Upper lobe of left lung (tissue), 4 donors: Measurements from ENCODE around the gene L3MBTL3.

Source experiments
- POLR2A ChIP-seq, 4 donors: fragments of 450-650 bp; IDR thresholded peaks; one replicate each; pipeline ENCODE4 v1.5.1; 2016 to 2017; ENCODE audit warnings: antibody characterized with exemption in 4 of 4, mild to moderate bottlenecking in 2 of 4
- POLR2AphosphoS5 ChIP-seq, 2 donors: sonication (generic); formaldehyde crosslinking; IDR thresholded peaks; one replicate each; pipeline ENCODE4 v1.5.1; 2017; ENCODE audit warnings: antibody characterized with exemption in 2 of 2
- TF ChIP-seq, protein P1 (sequence below), 6 experiments: fragments of 450-650 bp in 4 of 6; fragments of 200-600 bp in 2 of 6; sonication (generic) in 2 of 6; IDR thresholded peaks; one replicate each; pipeline ENCODE4 v1.5.1; 2016 to 2019; ENCODE audit warnings: antibody characterized with exemption in 6 of 6

DNA sequence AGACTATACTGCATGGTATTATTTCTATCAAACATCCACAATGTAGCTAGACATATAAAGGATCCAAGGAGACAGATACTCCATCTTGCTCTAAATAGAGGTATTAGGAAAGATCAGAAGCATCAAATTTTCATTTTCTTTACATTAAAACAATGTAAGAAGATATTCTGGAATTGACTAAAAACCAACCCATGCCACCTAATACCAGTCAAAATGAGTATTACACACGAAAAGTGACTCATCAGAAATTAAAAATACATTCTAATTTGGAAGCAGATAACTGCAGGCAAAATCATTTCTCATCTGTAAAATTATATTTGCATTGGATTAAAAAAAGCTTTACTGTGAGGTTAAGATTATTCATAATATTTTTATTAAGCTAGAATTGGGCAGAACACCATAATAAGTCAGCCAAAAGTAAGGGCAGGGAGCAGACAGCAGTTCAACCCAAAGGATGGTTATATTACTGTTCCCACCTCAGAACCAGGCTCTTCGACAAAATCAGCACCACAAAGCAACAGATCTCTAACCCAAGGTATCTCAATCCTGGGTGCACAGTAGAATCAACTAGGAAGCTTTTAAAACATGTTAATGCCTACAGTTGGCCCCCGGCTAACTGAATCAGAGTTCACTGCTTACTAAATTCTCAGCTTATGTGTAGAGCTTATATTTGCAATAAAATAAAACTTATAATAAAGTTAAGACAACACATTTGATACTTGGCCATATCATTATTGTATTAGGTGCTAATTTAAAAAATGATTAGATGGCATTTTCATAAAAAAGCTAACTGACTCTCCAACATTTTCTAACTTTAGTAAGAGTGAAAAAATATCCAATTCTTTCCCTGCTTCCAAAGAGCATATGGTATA lies 169.2 kb downstream of the L3MBTL3 start:
- TF ChIP-seq POLR2AphosphoS5 (IDR thresholded peaks at IDR 0.05) (no peak), POLR2A (IDR thresholded peaks at IDR 0.05) (no peak)
- TF ChIP-seq, protein P1, sequence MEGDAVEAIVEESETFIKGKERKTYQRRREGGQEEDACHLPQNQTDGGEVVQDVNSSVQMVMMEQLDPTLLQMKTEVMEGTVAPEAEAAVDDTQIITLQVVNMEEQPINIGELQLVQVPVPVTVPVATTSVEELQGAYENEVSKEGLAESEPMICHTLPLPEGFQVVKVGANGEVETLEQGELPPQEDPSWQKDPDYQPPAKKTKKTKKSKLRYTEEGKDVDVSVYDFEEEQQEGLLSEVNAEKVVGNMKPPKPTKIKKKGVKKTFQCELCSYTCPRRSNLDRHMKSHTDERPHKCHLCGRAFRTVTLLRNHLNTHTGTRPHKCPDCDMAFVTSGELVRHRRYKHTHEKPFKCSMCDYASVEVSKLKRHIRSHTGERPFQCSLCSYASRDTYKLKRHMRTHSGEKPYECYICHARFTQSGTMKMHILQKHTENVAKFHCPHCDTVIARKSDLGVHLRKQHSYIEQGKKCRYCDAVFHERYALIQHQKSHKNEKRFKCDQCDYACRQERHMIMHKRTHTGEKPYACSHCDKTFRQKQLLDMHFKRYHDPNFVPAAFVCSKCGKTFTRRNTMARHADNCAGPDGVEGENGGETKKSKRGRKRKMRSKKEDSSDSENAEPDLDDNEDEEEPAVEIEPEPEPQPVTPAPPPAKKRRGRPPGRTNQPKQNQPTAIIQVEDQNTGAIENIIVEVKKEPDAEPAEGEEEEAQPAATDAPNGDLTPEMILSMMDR (IDR thresholded peaks at IDR 0.05) = no peak
